ENCODE measurements around the gene NLRP6.

GRCh38 chr11:334264-334994, 56.2 kb downstream of the NLRP6 start:
- TF ChIP-seq CTCF (IDR thresholded peaks at IDR 0.05) (no peak), POLR2A (IDR thresholded peaks at IDR 0.05) (no peak), POLR2AphosphoS5 (IDR thresholded peaks at IDR 0.05) (no peak)
